ENCODE measurements around the gene PLA2G2F.

Gene PLA2G2F

GRCh38 chr1:20138961-20139550 is at the start of gene PLA2G2F:
Gene PLA2G2F (plus strand): TSS chr1:20139323. CDS start chr1:20139428, 105 bp downstream.
- no peak for TF ChIP-seq POLR2A (IDR thresholded peaks at IDR 0.05; ENCODE audit: low read depth, low read length)
- no peak for FAIRE-seq
- no peak for DNase-seq (ENCODE audit: insufficient read length, low spot score)

GRCh38 chr1:20089328-20090077 is 49.6 kb upstream of the PLA2G2F start:
- DNase-seq (ENCODE audit: insufficient read length, low spot score) (no peak), FAIRE-seq (no peak)
- no peak for TF ChIP-seq POLR2A (IDR thresholded peaks at IDR 0.05; ENCODE audit: low read depth, low read length)

- no peak for TF ChIP-seq POLR2A (IDR thresholded peaks at IDR 0.05; ENCODE audit: low read depth, low read length)
- FAIRE-seq (no peak), DNase-seq (ENCODE audit: insufficient read length, low spot score) (no peak)
Observed at GRCh38 chr1:20090119-20090518, 49.0 kb upstream of the PLA2G2F start.

- no peak for TF ChIP-seq POLR2A (IDR thresholded peaks at IDR 0.05; ENCODE audit: low read depth, low read length)
- FAIRE-seq: no peak
- DNase-seq (ENCODE audit: insufficient read length, low spot score): no peak
Observed at GRCh38 chr1:20090641-20091040, 48.5 kb upstream of the PLA2G2F start.

- DNase-seq (ENCODE audit: insufficient read length, low spot score): no peak
- no peak for FAIRE-seq
- TF ChIP-seq POLR2A (IDR thresholded peaks at IDR 0.05; ENCODE audit: low read depth, low read length): no peak
Observed at GRCh38 chr1:20093303-20093702, 45.8 kb upstream of the PLA2G2F start.

- FAIRE-seq: no peak
- no peak for TF ChIP-seq POLR2A (IDR thresholded peaks at IDR 0.05; ENCODE audit: low read depth, low read length)
- DNase-seq (ENCODE audit: insufficient read length, low spot score): no peak
Observed at GRCh38 chr1:20093940-20094391, 45.2 kb upstream of the PLA2G2F start.

GRCh38 chr1:20095564-20096434 is 43.3 kb upstream of the PLA2G2F start:
- TF ChIP-seq POLR2A (IDR thresholded peaks at IDR 0.05; ENCODE audit: low read depth, low read length): no peak
- FAIRE-seq: no peak
- no peak for DNase-seq (ENCODE audit: insufficient read length, low spot score)

GRCh38 chr1:20096840-20097447 is 42.2 kb upstream of the PLA2G2F start:
- no peak for TF ChIP-seq POLR2A (IDR thresholded peaks at IDR 0.05; ENCODE audit: low read depth, low read length)
- DNase-seq (ENCODE audit: insufficient read length, low spot score): no peak
- FAIRE-seq: no peak

GRCh38 chr1:20099533-20099932 is 39.6 kb upstream of the PLA2G2F start:
- no peak for FAIRE-seq
- no peak for TF ChIP-seq POLR2A (IDR thresholded peaks at IDR 0.05; ENCODE audit: low read depth, low read length)
- no peak for DNase-seq (ENCODE audit: insufficient read length, low spot score)

- FAIRE-seq (no peak), DNase-seq (ENCODE audit: insufficient read length, low spot score) (peak; percentile 53)
- TF ChIP-seq POLR2A (IDR thresholded peaks at IDR 0.05; ENCODE audit: low read depth, low read length): no peak
Observed at GRCh38 chr1:20100632-20101355, 38.3 kb upstream of the PLA2G2F start.

- FAIRE-seq: no peak
- no peak for TF ChIP-seq POLR2A (IDR thresholded peaks at IDR 0.05; ENCODE audit: low read depth, low read length)
Observed at GRCh38 chr1:20102875-20103274, 36.2 kb upstream of the PLA2G2F start.

GRCh38 chr1:20105856-20106255 is 33.3 kb upstream of the PLA2G2F start:
- no peak for TF ChIP-seq POLR2A (IDR thresholded peaks at IDR 0.05; ENCODE audit: low read depth, low read length)
- DNase-seq (ENCODE audit: insufficient read length, low spot score): no peak
- no peak for FAIRE-seq

More at GRCh38 chr1:20102875-20103274, 36.2 kb upstream of the PLA2G2F start:
- DNase-seq (ENCODE audit: insufficient read length, low spot score): no peak

- no peak for TF ChIP-seq POLR2A (IDR thresholded peaks at IDR 0.05; ENCODE audit: low read depth, low read length)
- FAIRE-seq: no peak
- DNase-seq (ENCODE audit: insufficient read length, low spot score): no peak
Observed at GRCh38 chr1:20107351-20107750, 31.8 kb upstream of the PLA2G2F start.
